HG02943 (cell line): ENCODE results near the gene CSF3.

Experiments
- ATAC-seq: cut with Tn5 transposase; IDR thresholded peaks from one replicate; pipeline ENCODE4 v1.9.1; 2021; ENCODE audit warnings: mild to moderate bottlenecking, low read depth, moderate library complexity; ENCODE audit not compliant: unreplicated experiment

The CSF3 gene

DNA sequence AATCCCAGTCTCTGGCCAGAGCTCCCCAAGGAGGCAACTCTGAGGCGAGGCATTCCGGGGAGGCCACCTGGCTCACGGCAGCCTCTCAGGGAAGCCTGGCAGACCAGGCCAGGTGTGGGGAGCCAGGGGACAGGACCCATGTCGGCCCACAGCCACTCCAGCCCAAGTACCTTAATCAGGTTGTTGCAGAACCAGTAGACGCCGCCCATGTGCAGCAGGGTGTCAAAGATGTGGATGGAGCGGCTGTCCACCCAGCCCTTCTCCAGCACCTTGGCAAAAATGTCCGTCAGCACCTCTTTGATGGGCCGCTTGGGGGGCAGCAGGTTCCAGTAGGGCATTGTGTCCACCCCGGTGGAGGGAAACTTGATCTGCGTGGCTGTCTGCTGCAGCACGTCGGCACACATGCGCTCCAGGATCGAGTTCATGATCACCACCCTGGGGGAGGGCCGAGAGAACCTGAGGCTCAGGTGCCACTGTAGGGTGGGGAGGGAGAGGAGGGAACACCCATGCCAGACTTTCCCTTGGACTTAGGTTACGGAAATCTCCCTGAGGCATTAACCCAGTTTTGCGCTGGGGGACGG is 7.8 kb downstream of the CSF3 start:
- no peak for ATAC-seq

GRCh38 chr17:40023590-40024292 is 8.5 kb downstream of the CSF3 start:
- no peak for ATAC-seq

GRCh38 chr17:40024901-40025300 is 9.7 kb downstream of the CSF3 start:
- ATAC-seq = no peak

GRCh38 chr17:40025559-40025958 is 10.3 kb downstream of the CSF3 start:
- no peak for ATAC-seq

GRCh38 chr17:40025991-40026815 is 11.0 kb downstream of the CSF3 start:
- no peak for ATAC-seq

GRCh38 chr17:40026816-40027613 is 11.8 kb downstream of the CSF3 start:
- ATAC-seq = no peak

DNA sequence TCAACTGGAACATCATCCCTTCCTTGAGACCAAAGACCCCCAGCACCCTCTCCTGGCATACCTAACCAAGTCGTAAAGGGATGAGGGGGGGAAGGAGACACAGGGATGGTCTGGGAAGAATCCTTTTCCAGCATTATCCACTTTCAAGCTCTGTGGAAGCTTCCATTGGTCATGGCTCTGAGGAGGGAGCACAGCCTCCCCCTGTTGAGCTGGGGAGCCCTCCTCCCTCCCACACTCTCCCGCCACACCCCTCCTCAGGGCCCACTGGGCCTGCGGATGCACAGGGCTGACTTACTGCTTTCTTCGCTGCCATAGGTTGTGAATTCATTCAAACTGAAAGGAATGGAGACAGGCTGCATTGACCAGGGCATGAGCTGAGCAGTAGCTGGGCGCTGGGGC is 12.4 kb downstream of the CSF3 start:
- ATAC-seq = no peak

- ATAC-seq = no peak
Measured at GRCh38 chr17:40028595-40028994, 13.4 kb downstream of the CSF3 start.

GRCh38 chr17:40031706-40032105 is 16.5 kb downstream of the CSF3 start:
- ATAC-seq = no peak

DNA sequence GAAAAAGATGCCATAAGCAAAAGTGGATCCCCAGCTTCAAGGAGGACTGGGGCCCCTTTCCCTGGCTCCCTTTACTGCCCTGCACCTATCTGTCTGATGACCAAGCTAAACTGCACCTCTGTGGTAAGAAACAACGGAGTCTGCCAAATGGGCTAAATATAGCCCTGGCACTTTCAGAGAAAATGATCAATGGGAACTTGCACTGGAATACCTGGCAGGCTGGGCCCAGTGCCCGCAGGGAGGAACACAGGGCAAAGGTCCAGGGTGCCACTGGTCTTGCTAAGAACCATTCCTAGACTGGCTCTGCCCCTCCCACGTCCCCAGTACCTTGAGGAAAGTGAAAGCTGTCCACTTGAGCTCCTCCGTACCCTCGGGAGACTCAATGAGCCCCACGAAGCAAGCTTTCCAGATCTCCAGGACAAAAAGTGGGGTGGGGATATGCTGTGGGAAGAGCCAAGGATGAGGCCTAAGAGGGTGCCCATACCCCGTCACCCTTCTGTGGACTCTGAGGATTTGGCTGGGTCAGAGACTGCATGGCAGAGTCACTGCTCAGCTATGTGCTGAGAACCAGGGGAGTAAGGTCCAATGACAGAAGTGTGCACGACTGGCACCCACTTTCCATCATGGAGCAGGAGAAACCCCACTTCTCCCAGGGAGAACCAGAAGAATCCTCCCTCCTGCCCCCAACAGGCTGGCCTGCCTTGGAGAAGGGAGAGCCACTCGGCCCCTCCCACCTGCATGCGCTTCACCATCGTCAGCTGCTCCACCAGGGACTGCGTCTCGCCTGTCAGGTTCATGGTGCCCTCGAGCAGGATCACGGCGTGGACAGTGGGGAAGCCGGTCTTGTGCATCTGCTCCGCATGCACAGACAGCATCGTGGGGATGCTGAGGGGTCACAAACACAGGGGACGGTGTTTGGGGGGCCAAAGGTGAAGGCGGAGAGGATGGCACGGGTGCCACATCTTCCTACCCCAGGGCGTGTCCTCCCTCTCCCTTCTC is 17.4 kb downstream of the CSF3 start:
- no peak for ATAC-seq

GRCh38 chr17:40033339-40033738 is 18.1 kb downstream of the CSF3 start:
- no peak for ATAC-seq

- ATAC-seq = no peak
Measured at GRCh38 chr17:40034426-40035161, 19.4 kb downstream of the CSF3 start.

- no peak for ATAC-seq
Measured at GRCh38 chr17:40035162-40035559, 19.9 kb downstream of the CSF3 start.

DNA sequence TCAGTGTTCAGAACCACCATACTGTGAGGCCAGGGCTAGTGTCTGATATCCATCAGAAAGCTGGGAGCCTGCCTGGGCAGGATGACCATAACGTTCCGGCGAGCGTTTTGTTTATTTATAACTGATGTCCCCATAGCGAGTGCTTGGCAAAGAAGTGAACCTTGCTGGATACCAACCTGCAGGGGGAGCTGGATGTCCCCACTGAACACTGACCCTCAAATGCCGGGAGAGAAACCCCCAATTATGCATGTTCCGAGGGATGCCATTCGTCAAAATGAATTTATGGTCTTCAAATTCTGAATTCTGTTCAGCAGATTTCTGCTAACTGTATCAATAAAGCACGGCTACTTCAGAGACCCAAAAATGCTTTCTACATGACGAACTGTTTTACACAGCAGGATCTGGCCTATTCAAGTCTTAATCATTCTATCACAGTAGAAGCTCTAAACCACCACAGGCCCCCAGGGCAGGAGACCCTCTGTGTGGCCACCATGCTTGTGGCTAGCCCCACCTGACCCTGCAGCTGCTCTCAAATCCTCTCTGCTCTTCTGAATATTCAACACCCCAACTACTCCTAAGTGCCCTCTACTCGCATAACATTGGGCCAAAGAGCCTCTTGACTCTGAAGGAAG is 23.8 kb downstream of the CSF3 start:
- ATAC-seq = no peak

DNA sequence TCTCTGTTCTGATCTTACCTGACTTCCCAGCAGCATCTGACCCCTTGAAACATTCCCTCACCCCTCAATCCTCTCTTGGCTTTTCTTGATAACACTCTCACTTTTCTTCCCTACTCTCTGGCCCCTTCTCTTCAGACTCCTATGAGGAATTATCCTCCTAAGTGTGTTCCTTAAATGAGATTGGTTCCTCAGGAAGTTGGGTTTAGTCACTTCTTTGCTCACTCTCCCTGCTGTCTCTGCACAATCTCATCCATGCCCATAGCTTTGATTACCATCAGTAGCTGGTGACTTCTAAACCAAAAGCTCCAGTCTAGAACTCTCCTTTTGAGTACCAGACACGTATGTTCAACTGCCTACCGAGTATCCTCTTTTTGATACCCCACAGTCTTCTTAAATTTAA is 26.0 kb downstream of the CSF3 start:
- no peak for ATAC-seq

DNA sequence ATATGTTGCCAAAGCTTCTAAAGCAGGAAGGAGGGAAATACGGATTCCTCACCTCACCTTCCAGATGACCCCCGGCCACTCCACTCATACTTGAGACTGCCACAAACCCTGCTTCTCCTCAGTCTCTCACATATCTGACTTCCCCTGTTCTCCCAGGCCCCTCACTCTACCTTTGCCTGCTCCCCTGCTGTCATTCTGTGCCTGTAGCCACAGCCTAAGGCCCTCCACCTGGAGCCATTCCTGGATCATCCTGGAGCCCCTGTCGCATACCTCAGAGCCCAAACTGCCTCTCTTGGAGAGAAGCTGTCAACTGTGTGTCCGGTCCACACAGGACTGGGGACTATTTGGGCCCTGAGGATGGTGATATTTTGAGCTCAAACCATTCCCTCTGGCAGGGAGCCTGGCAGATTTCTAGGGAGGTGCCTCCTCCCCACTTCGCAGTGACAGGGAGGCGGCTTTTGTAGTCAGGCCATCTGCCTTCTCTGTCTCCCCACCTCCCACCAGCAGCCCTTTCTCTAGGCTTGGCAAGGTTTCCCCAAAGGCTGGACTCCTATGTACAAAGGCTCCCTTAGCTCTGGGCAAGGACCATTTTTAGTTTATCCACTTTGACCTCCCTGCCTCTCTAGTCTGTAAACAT is 41.3 kb downstream of the CSF3 start:
- no peak for ATAC-seq

GRCh38 chr17:40058186-40058784 is 43.0 kb downstream of the CSF3 start:
- ATAC-seq = no peak

GRCh38 chr17:40058865-40059264 is 43.6 kb downstream of the CSF3 start:
- no peak for ATAC-seq
